CD14-positive monocyte (primary cell): ENCODE data around the gene KIF5C. TPM values are rescaled to one million over a fixed set of nuclear protein-coding genes. Genes with fewer than 3 reads are reported as not detected.

Source experiments
- DNase-seq, 3 donors: peaks; one replicate each; pipeline ENCODE4 v3.0.0-alpha.2; 2011 to 2022
- H2AFZ ChIP-seq: 2 replicates; pipeline ENCODE4 v1.6.0; 2012; ENCODE audit warnings: mild to moderate bottlenecking, low read depth, low read length, inconsistent platforms; ENCODE audit not compliant: insufficient read depth, poor library complexity, severe bottlenecking
- H3K27ac ChIP-seq, 2 donors: 1 replicate in 1 of 2; 2 replicates in 1 of 2; pipeline ENCODE4 v1.5.1; 2012 to 2013; ENCODE audit warnings: low read length in 2 of 2, control low read depth in 1 of 2, inconsistent platforms in 1 of 2, low read depth in 1 of 2, mild to moderate bottlenecking in 1 of 2
- H3K27me3 ChIP-seq, 2 donors: one replicate each; pipeline versions ENCODE4 v1.6.0 to v1.6.1; 2011 to 2013; ENCODE audit warnings: low read length in 2 of 2; ENCODE audit not compliant: control insufficient read depth in 2 of 2, insufficient read depth in 2 of 2
- H3K36me3 ChIP-seq, 2 donors: replicated peaks in 1 of 2; 1 replicate in 1 of 2; 2 replicates in 1 of 2; pipeline versions ENCODE4 v1.5.1 to v1.6.1; 2012 to 2013; ENCODE audit warnings: low read length in 2 of 2, control low read depth in 1 of 2, inconsistent platforms in 1 of 2, mild to moderate bottlenecking in 1 of 2; ENCODE audit not compliant: insufficient read depth in 2 of 2, control insufficient read depth in 1 of 2
- H3K4me1 ChIP-seq, 2 donors: 1 replicate in 1 of 2; 2 replicates in 1 of 2; pipeline versions ENCODE4 v1.5.1 to v1.6.1; 2012 to 2013; ENCODE audit warnings: low read length in 2 of 2, control low read depth in 1 of 2, inconsistent platforms in 1 of 2, mild to moderate bottlenecking in 1 of 2, moderate library complexity in 1 of 2; ENCODE audit not compliant: insufficient read depth in 2 of 2, control insufficient read depth in 1 of 2
- H3K4me2 ChIP-seq: replicated peaks from 2 replicates; pipeline ENCODE3; 2012; ENCODE audit warnings: low read length, moderate library complexity, mild to moderate bottlenecking; ENCODE audit not compliant: poor library complexity, severe bottlenecking; ENCODE audit errors: extremely low read depth
- H3K4me3 ChIP-seq, 3 experiments: fragments of 200-600 bp in 1 of 3; sonication (generic) in 1 of 3; replicated peaks in 1 of 3; 1 replicate in 2 of 3; 2 replicates in 1 of 3; pipeline ENCODE4 v1.5.1; 2011 to 2013; ENCODE audit warnings: low read length in 3 of 3, mild to moderate bottlenecking in 3 of 3, control low read depth in 2 of 3, low read depth in 2 of 3, inconsistent platforms in 1 of 3, moderate library complexity in 1 of 3
- H3K79me2 ChIP-seq: 2 replicates; pipeline ENCODE4 v1.6.0; 2012; ENCODE audit warnings: mild to moderate bottlenecking, control low read depth, inconsistent platforms, low read length, moderate library complexity; ENCODE audit not compliant: insufficient read depth
- H3K9ac ChIP-seq: 2 replicates; pipeline ENCODE4 v1.6.0; 2017; ENCODE audit warnings: low read length, mild to moderate bottlenecking; ENCODE audit not compliant: insufficient read depth, poor library complexity, severe bottlenecking
- H3K9me3 ChIP-seq, 2 donors: replicated peaks in 1 of 2; 1 replicate in 1 of 2; 2 replicates in 1 of 2; pipeline versions ENCODE4 v1.5.1 to v1.6.1; 2012 to 2013; ENCODE audit warnings: low read length in 2 of 2, control low read depth in 1 of 2; ENCODE audit not compliant: control insufficient read depth in 1 of 2, insufficient read depth in 1 of 2
- H4K20me1 ChIP-seq: 2 replicates; pipeline ENCODE4 v1.6.0; 2012; ENCODE audit warnings: mild to moderate bottlenecking, low read length, control low read depth, moderate library complexity; ENCODE audit not compliant: insufficient read depth
- H3K27ac Mint-ChIP-seq, 7 donors: one replicate each; pipeline ENCODE4 v1.8.0; 2020; ENCODE audit warnings: mild to moderate bottlenecking in 7 of 7, mixed read lengths in 7 of 7, moderate library complexity in 6 of 7, inconsistent platforms in 2 of 7
- H3K27me3 Mint-ChIP-seq, 3 donors: one replicate each; pipeline ENCODE4 v1.8.0; 2021 to 2022; ENCODE audit warnings: low read depth in 3 of 3, mild to moderate bottlenecking in 3 of 3, mixed read lengths in 3 of 3, moderate library complexity in 3 of 3, inconsistent platforms in 1 of 3
- H3K36me3 Mint-ChIP-seq, 2 donors: one replicate each; pipeline ENCODE4 v1.8.0; 2020; ENCODE audit warnings: mixed read lengths in 2 of 2, inconsistent platforms in 1 of 2, mild to moderate bottlenecking in 1 of 2
- H3K4me1 Mint-ChIP-seq: one replicate; pipeline ENCODE4 v1.8.0; 2020; ENCODE audit warnings: mild to moderate bottlenecking, mixed read lengths
- H3K4me3 Mint-ChIP-seq, 2 donors: one replicate each; pipeline ENCODE4 v1.8.0; 2020; ENCODE audit warnings: mild to moderate bottlenecking in 2 of 2, mixed read lengths in 2 of 2, moderate library complexity in 1 of 2
- H3K9me3 Mint-ChIP-seq, 7 donors: one replicate each; pipeline ENCODE4 v1.8.0; 2020 to 2022; ENCODE audit warnings: mixed read lengths in 7 of 7, mild to moderate bottlenecking in 6 of 7, moderate library complexity in 6 of 7, inconsistent platforms in 2 of 7
- WGBS: methylation state at CpG from one replicate; pipeline ENCODE4 v1.1.5; 2013; ENCODE audit warnings: missing lambda C conversion rate; ENCODE audit not compliant: insufficient coverage; 5-methylcytosine and 5-hydroxymethylcytosine counted together
- intact Hi-C, 2 donors: fragments of 100-400 bp; cut with micrococcal nuclease; formaldehyde crosslinking; loops; one replicate each; pipeline versions ENCODE4 v1.15.0 to v1.15.1; 2023
- polyA plus RNA-seq, 3 donors: library from polyadenylated mRNA; depleted of rRNA in 1 of 3; unstranded in 2 of 3; stranded (reverse) in 1 of 3; fragments of 300-500 nt in 2 of 3; fragments of >200 nt in 1 of 3; fragmentation: Illumina TruSeq in 2 of 3; gene quantifications; 1 replicate in 2 of 3; 2 replicates in 1 of 3; pipeline ENCODE4 v1.2.3, GENCODE V29; 2012 to 2021
- TF ChIP-seq, protein P1 (sequence below): fragments of 200-600 bp; IDR thresholded peaks from one replicate; pipeline ENCODE4 v1.8.0; 2022; ENCODE audit warnings: antibody characterized with exemption, mild to moderate bottlenecking

KIF5C gene
- polyA plus RNA-seq, 3 donors = 0.04 TPM; not detected in 2

DNA sequence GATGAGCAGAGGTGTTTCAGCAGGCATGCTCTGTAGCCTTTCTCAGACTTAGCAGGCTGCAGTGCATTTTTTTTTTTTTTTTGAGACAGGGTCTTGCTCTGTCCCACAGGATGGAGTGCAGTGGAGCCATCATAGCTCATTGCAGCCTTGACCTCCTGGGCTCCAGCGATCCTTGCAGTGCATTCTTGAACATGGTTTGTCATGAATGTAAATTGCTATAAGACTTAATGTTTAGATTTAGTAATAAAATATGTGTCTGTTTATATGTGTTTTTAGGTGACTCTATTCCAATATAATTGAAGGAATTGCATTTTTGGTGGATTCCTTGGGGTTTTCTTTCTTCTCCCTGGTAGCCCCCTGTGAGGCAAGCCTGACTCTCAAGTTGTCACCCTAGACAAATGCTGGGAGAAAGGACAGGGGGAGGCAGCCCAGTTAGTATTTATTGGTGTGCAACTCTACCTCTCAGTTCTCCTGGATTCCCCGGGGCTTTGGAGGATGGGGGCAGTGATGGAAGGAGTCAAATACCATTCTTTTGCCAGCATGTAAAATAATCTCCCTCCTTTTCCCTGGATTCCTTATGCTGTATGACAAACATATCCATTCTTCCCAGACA lies 186.2 kb downstream of the KIF5C start:
- intact Hi-C loops = no loop called here
- H3K36me3 Mint-ChIP-seq = no peaks in the 10 kb centered on the region
- TF ChIP-seq, protein P1, sequence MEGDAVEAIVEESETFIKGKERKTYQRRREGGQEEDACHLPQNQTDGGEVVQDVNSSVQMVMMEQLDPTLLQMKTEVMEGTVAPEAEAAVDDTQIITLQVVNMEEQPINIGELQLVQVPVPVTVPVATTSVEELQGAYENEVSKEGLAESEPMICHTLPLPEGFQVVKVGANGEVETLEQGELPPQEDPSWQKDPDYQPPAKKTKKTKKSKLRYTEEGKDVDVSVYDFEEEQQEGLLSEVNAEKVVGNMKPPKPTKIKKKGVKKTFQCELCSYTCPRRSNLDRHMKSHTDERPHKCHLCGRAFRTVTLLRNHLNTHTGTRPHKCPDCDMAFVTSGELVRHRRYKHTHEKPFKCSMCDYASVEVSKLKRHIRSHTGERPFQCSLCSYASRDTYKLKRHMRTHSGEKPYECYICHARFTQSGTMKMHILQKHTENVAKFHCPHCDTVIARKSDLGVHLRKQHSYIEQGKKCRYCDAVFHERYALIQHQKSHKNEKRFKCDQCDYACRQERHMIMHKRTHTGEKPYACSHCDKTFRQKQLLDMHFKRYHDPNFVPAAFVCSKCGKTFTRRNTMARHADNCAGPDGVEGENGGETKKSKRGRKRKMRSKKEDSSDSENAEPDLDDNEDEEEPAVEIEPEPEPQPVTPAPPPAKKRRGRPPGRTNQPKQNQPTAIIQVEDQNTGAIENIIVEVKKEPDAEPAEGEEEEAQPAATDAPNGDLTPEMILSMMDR = no peak

DNA sequence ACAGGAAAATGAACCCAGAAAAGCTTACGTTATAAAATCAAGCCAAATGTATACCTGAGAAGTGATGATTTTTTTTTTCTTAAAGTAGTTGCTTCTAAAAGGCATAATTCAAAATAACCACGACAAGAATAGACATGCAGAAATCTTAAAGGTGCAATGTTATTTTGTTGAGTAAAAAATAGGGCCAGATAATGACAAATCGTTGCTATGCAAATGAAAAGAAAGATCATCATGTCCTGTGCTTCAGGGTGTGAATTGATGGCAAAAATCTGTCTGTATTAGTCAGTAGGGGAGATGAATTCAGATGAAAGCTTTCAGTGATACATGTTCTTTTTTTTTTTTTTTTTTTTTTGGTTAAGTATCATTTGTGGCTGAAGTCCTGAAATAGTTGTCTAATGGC lies 187.5 kb downstream of the KIF5C start:
- Histone ChIP-seq H3K27me3 (no peaks in the 10 kb centered on the region), H2AFZ (no peak overlapping the region), H3K4me3 (no peak overlapping the region), H3K79me2 (no peaks in the 10 kb centered on the region), H4K20me1 (no peaks in the 10 kb centered on the region), H3K9ac (no peak overlapping the region), H3K36me3 (no peaks in the 10 kb centered on the region), H3K4me1 (no peaks in the 10 kb centered on the region), H3K27ac (no peak overlapping the region), H3K9me3 (no peaks in the 10 kb centered on the region), H3K4me2 (no peak overlapping the region)
- H3K27me3 Mint-ChIP-seq = peaks cover 2 to 4% (median 3%) of the 10 kb centered on the region in 3 donors
- DNase-seq = no peak
- no peaks in the 10 kb centered on the region for H3K36me3 Mint-ChIP-seq
- no peaks in the 10 kb centered on the region for H3K4me1 Mint-ChIP-seq
- intact Hi-C loops = no loop called here
- H3K4me3 Mint-ChIP-seq = no peak overlapping the region
- TF ChIP-seq, protein P1 = no peak
- no peak overlapping the region for H3K27ac Mint-ChIP-seq
- WGBS = 78% methylated on average over 1 of the region's 3 CpGs
- H3K9me3 Mint-ChIP-seq = peaks cover 0 to 1% (median 0%) of the 10 kb centered on the region in 7 donors

More for the DNA sequence above, 186.2 kb downstream of the KIF5C start:
- Histone ChIP-seq H3K27me3 (no peaks in the 10 kb centered on the region), H4K20me1 (no peaks in the 10 kb centered on the region), H3K4me2 (no peak overlapping the region), H3K9ac (no peak overlapping the region), H3K4me3 (no peak overlapping the region), H3K79me2 (no peaks in the 10 kb centered on the region), H3K9me3 (no peaks in the 10 kb centered on the region), H2AFZ (no peak overlapping the region), H3K36me3 (no peaks in the 10 kb centered on the region), H3K27ac (no peak overlapping the region), H3K4me1 (no peaks in the 10 kb centered on the region)
- no CpG with 5 or more reads among the region's 2 CpGs for WGBS
- Mint-ChIP-seq H3K27ac (no peak overlapping the region), H3K4me3 (no peak overlapping the region), H3K27me3 (peaks cover 2 to 7% (median 3%) of the 10 kb centered on the region in 3 donors), H3K4me1 (no peaks in the 10 kb centered on the region), H3K9me3 (no peaks in the 10 kb centered on the region)
- no peak for DNase-seq
